Left lobe of liver (tissue), 2 donors: Measurements from ENCODE around the gene NLRP3. TPM values are rescaled to one million over a fixed set of nuclear protein-coding genes. Genes with fewer than 3 reads are reported as not detected.
"Not testable (repeated sequence)": the region's sequence is repeated elsewhere in the genome, so short reads cannot be mapped to it uniquely, and the experiment has no call there.

ENCODE experiments used
- ATAC-seq: fragments of 200-7000 bp; cut with Tn5 transposase; one replicate; pipeline ENCODE4 v1.9.1; 2020; ENCODE audit warnings: mild to moderate bottlenecking, moderate library complexity
- DNase-seq: peaks from one replicate; pipeline ENCODE4 v3.0.0-alpha.2; 2020; ENCODE audit warnings: low spot score
- total RNA-seq: library from RNA; stranded (reverse); gene quantifications from one replicate; pipeline ENCODE4 v1.2.1, GENCODE V29; 2021
- donor health status: DM: no; HTN: no; CAD: no; lungs with moderate emphysema.
- donor health status: DM: no; HTN: yes; CAD: no.

Gene NLRP3
- total RNA-seq, 1 donor from 2014 or later, result 0.33 TPM

- ATAC-seq (peak; percentile 100), DNase-seq (peak; percentile 77)
Observed at GRCh38 chr1:247390116-247390791, 25.7 kb upstream of the NLRP3 start.

- ATAC-seq (no peak), DNase-seq (no peak)
Observed at GRCh38 chr1:247390996-247391395, 25.0 kb upstream of the NLRP3 start.

- ATAC-seq, result no peak
- no peak for DNase-seq
Observed at GRCh38 chr1:247392088-247392487, 23.9 kb upstream of the NLRP3 start.

- DNase-seq, ATAC-seq: not testable (repeated sequence)
Observed at GRCh38 chr1:247395075-247395474, 20.9 kb upstream of the NLRP3 start.

GRCh38 chr1:247400685-247401084 is 15.3 kb upstream of the NLRP3 start:
- DNase-seq (no peak), ATAC-seq (no peak)

- ATAC-seq, result no peak
- DNase-seq, result no peak
Observed at GRCh38 chr1:247401310-247402119, 14.5 kb upstream of the NLRP3 start.

GRCh38 chr1:247402120-247402675 is 13.8 kb upstream of the NLRP3 start:
- ATAC-seq (no peak), DNase-seq (no peak)

- no peak for ATAC-seq
Observed at GRCh38 chr1:247406014-247406656, 9.8 kb upstream of the NLRP3 start.

GRCh38 chr1:247407180-247407616 is 8.8 kb upstream of the NLRP3 start:
- DNase-seq (no peak), ATAC-seq (peak; percentile 27)

More at GRCh38 chr1:247406014-247406656, 9.8 kb upstream of the NLRP3 start:
- no peak for DNase-seq

GRCh38 chr1:247408100-247408499 is 7.9 kb upstream of the NLRP3 start:
- DNase-seq (no peak), ATAC-seq (no peak)

- DNase-seq, result no peak
- ATAC-seq, result no peak
Observed at GRCh38 chr1:247409869-247410544, 6.0 kb upstream of the NLRP3 start.

GRCh38 chr1:247411621-247412327 is 4.2 kb upstream of the NLRP3 start:
- no peak for DNase-seq
- ATAC-seq, result no peak

GRCh38 chr1:247417831-247418230 is 1.9 kb downstream of the NLRP3 start:
- DNase-seq, result no peak
- ATAC-seq, result peak; percentile 16

GRCh38 chr1:247419336-247419735 is 3.4 kb downstream of the NLRP3 start:
- no peak for DNase-seq
- ATAC-seq, result no peak

- ATAC-seq, result no peak
- DNase-seq, result no peak
Observed at GRCh38 chr1:247421074-247421473, 5.1 kb downstream of the NLRP3 start.

GRCh38 chr1:247429496-247429895 is 13.5 kb downstream of the NLRP3 start:
- no peak for ATAC-seq

GRCh38 chr1:247430434-247430833 is 14.5 kb downstream of the NLRP3 start:
- ATAC-seq (no peak), DNase-seq (no peak)

More at GRCh38 chr1:247429496-247429895, 13.5 kb downstream of the NLRP3 start:
- peak; percentile 14 for DNase-seq

GRCh38 chr1:247431643-247432042 is 15.7 kb downstream of the NLRP3 start:
- ATAC-seq (no peak), DNase-seq (no peak)

GRCh38 chr1:247434005-247434404 is 18.0 kb downstream of the NLRP3 start:
- DNase-seq (no peak), ATAC-seq (no peak)
